DND-41 (cell line): ENCODE results near the gene WNT7B.

Experiments
- CTCF ChIP-seq: IDR thresholded peaks from 2 replicates; pipeline ENCODE4 v1.5.1; 2012; ENCODE audit warnings: borderline replicate concordance, low read length, moderate library complexity, mild to moderate bottlenecking; ENCODE audit not compliant: poor library complexity, severe bottlenecking; ENCODE audit errors: extremely low read depth
- EZH2 ChIP-seq: IDR thresholded peaks from 3 replicates; pipeline ENCODE4 v1.6.1; 2012; ENCODE audit warnings: borderline replicate concordance, low read depth, mild to moderate bottlenecking, moderate library complexity, low read length, inconsistent platforms; ENCODE audit not compliant: severe bottlenecking

DNA sequence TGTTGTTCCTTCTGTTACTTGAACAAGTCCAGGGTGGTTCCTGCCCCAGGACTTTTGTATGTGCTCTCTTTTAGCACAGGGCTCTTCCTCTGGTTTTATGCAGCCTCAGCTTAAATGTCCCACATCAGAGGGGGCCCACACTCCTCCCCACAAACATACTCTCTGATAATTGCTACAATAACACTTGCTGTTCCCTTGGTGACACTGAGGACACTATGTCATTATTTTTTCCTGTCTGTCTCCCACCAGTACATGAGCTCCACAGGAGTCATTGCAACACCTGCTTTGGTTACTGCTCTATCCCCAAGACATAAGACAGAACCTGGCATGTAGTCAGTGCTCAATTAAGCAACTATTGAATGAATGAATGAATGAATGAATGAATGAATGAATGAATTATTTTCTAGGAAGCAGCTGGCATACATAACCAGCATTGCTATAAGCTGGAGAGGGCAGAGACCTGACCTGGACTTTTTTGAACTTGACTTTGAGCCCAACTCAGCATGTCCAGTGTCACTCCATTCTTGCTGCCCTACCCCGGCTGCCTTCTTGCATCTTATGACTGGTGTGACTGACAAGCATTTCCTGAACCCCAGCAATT, 7.5 kb upstream of the WNT7B start:
- TF ChIP-seq CTCF = no peak
- TF ChIP-seq EZH2 = no peak
